Hepatocyte (in vitro differentiated cells): ENCODE results near the gene NAP1L1. TPM values are rescaled to one million over a fixed set of nuclear protein-coding genes. Genes with fewer than 3 reads are reported as not detected.

Experiments
- DNase-seq: peaks from one replicate; pipeline ENCODE4 v3.0.0-alpha.2; 2016; ENCODE audit warnings: low spot score
- H2AFZ ChIP-seq: fragments of 200-600 bp; sonication (generic); 2 replicates; pipeline ENCODE4 v1.6.0; 2016; ENCODE audit warnings: antibody characterized with exemption, mild to moderate bottlenecking
- H3K27ac ChIP-seq: fragments of 200-600 bp; sonication (generic); 2 replicates; pipeline ENCODE4 v1.5.1; 2016; ENCODE audit warnings: mild to moderate bottlenecking
- H3K27me3 ChIP-seq: fragments of 200-600 bp; sonication (generic); 2 replicates; pipeline ENCODE4 v1.6.1; 2016
- H3K36me3 ChIP-seq: fragments of 200-600 bp; sonication (generic); replicated peaks from 2 replicates; pipeline ENCODE4 v1.5.1; 2016; ENCODE audit warnings: low read depth; ENCODE audit not compliant: insufficient read depth
- H3K4me1 ChIP-seq: fragments of 200-600 bp; sonication (generic); 2 replicates; pipeline ENCODE4 v1.5.1; 2016; ENCODE audit warnings: mild to moderate bottlenecking, moderate library complexity; ENCODE audit not compliant: insufficient read depth
- H3K4me2 ChIP-seq: fragments of 200-600 bp; sonication (generic); 2 replicates; pipeline ENCODE4 v1.6.0; 2016
- H3K4me3 ChIP-seq: fragments of 200-600 bp; sonication (generic); 2 replicates; pipeline ENCODE4 v1.5.1; 2016; ENCODE audit warnings: mild to moderate bottlenecking
- H3K79me2 ChIP-seq: fragments of 200-600 bp; sonication (generic); 2 replicates; pipeline ENCODE4 v1.6.0; 2017; ENCODE audit warnings: mild to moderate bottlenecking
- H3K9me2 ChIP-seq: fragments of 200-600 bp; sonication (generic); replicated peaks from 2 replicates; pipeline ENCODE4 v1.6.0; 2017; ENCODE audit warnings: mild to moderate bottlenecking; ENCODE audit not compliant: insufficient read depth
- H3K9me3 ChIP-seq: fragments of 200-600 bp; sonication (generic); 2 replicates; pipeline ENCODE4 v1.5.1; 2016; ENCODE audit warnings: low read depth, mild to moderate bottlenecking
- H4K20me1 ChIP-seq: fragments of 200-600 bp; sonication (generic); 2 replicates; pipeline ENCODE4 v1.6.0; 2016; ENCODE audit warnings: mild to moderate bottlenecking; ENCODE audit not compliant: insufficient read depth, poor library complexity, severe bottlenecking
- CTCF ChIP-seq: fragments of 200-600 bp; sonication (generic); IDR thresholded peaks from 2 replicates; pipeline ENCODE4 v1.5.1; 2016; ENCODE audit warnings: antibody characterized with exemption, mild to moderate bottlenecking; ENCODE audit not compliant: poor library complexity
- EZH2 ChIP-seq: fragments of 200-600 bp; sonication (generic); IDR thresholded peaks from 2 replicates; pipeline ENCODE4 v1.6.1; 2016; ENCODE audit warnings: antibody characterized with exemption, mild to moderate bottlenecking, borderline replicate concordance
- EZH2phosphoT487 ChIP-seq: fragments of 200-600 bp; sonication (generic); IDR thresholded peaks from one replicate; pipeline ENCODE4 v1.6.1; 2018; ENCODE audit warnings: antibody characterized with exemption, mild to moderate bottlenecking, low read depth, moderate library complexity; ENCODE audit not compliant: unreplicated experiment, severe bottlenecking
- WGBS: methylation state at CpG from one replicate; pipeline ENCODE4 v1.1.6; 2016; ENCODE audit warnings: low lambda C conversion rate; ENCODE audit errors: missing lambda C conversion rate; 5-methylcytosine and 5-hydroxymethylcytosine counted together
- polyA plus RNA-seq: library from polyadenylated mRNA; unstranded; fragments of >200 nt; fragmentation: Nextera tagmentation; extraction: Ambion mirVana; gene quantifications from 2 replicates; pipeline ENCODE4 v1.2.1, GENCODE V29; 2016
- total RNA-seq: library from RNA; depleted of rRNA; stranded (reverse); fragments of >200 nt; gene quantifications from 2 replicates; pipeline ENCODE4 v1.2.3, GENCODE V29; 2014

The NAP1L1 gene
- total and polyA plus RNA-seq, 2 experiments from 2014 or later, result 117 to 352 TPM

- no peaks in the 10 kb centered on the region for H3K9me2 ChIP-seq
- H3K4me2 ChIP-seq, result peak overlapping the region; percentile 91
- peaks cover 9% of the 10 kb centered on the region for H3K4me1 ChIP-seq
- peak overlapping the region; percentile 62 for H3K4me3 ChIP-seq
- 2% methylated on average over 51 of the region's 58 CpGs for WGBS
- DNase-seq, result peak; percentile 72
- H3K79me2 ChIP-seq, result peaks cover 42% of the 10 kb centered on the region
- H3K27me3 ChIP-seq, result no peaks in the 10 kb centered on the region
- peaks cover 5% of the 10 kb centered on the region for H4K20me1 ChIP-seq
- H3K27ac ChIP-seq, result peak overlapping the region; percentile 98
- H2AFZ ChIP-seq, result peak overlapping the region; percentile 63
- no peaks in the 10 kb centered on the region for H3K36me3 ChIP-seq
- no peak for TF ChIP-seq EZH2phosphoT487
- no peak for TF ChIP-seq CTCF
- TF ChIP-seq EZH2, result no peak
- H3K9me3 ChIP-seq, result no peaks in the 10 kb centered on the region
Observed at GRCh38 chr12:76032043-76032981, 52.2 kb downstream of the NAP1L1 start.

- peak within 1 kb of the TSS; percentile 63 for H2AFZ ChIP-seq
- H3K27me3 ChIP-seq, result no peaks in the 10 kb centered on the region
- no peaks in the 10 kb centered on the region for H3K9me3 ChIP-seq
- peak; percentile 97 for DNase-seq
- H3K9me2 ChIP-seq, result no peaks in the 10 kb centered on the region
- H3K27ac ChIP-seq, result peak within 1 kb of the TSS; percentile 98
- peaks cover 9% of the 10 kb centered on the region for H3K4me1 ChIP-seq
- TF ChIP-seq CTCF, result peak; percentile 63
- TF ChIP-seq EZH2, result no peak
- H3K79me2 ChIP-seq, result peaks cover 48% of the 10 kb centered on the region
- H3K4me2 ChIP-seq, result peak within 1 kb of the TSS; percentile 91
- no peaks in the 10 kb centered on the region for H3K36me3 ChIP-seq
- under 1% methylated on average over 51 of the region's 67 CpGs for WGBS
- H4K20me1 ChIP-seq, result peaks cover 5% of the 10 kb centered on the region
- peak within 1 kb of the TSS; percentile 74 for H3K4me3 ChIP-seq
Observed at GRCh38 chr12:76031414-76032042, 53.0 kb downstream of the NAP1L1 start, which contains the start of gene PHLDA1. PHLDA1 (minus strand) TSS chr12:76031776.

- no peaks in the 10 kb centered on the region for H3K9me2 ChIP-seq
- H4K20me1 ChIP-seq, result peaks cover 5% of the 10 kb centered on the region
- peak overlapping the region; percentile 74 for H3K4me3 ChIP-seq
- no peak for DNase-seq
- H3K9me3 ChIP-seq, result no peaks in the 10 kb centered on the region
- TF ChIP-seq CTCF, result no peak
- no peak for TF ChIP-seq EZH2
- TF ChIP-seq EZH2phosphoT487, result no peak
- peaks cover 9% of the 10 kb centered on the region for H3K4me1 ChIP-seq
- H3K36me3 ChIP-seq, result no peaks in the 10 kb centered on the region
- H3K27ac ChIP-seq, result peak overlapping the region; percentile 91
- peak overlapping the region; percentile 91 for H3K4me2 ChIP-seq
- no peaks in the 10 kb centered on the region for H3K27me3 ChIP-seq
- H2AFZ ChIP-seq, result no peak overlapping the region
- under 1% methylated on average over 26 of the region's 26 CpGs for WGBS
- peaks cover 48% of the 10 kb centered on the region for H3K79me2 ChIP-seq
Observed at GRCh38 chr12:76031081-76031413, 53.4 kb downstream of the NAP1L1 start.
